Measurements from ENCODE around the gene SLC10A6.

The SLC10A6 gene

GRCh38 chr4:86847571-86847970, 1.6 kb downstream of the SLC10A6 start:
- Histone ChIP-seq H2AFZ (ENCODE audit: low read length) (no peak overlapping the region), H3K9me2 (replicated peaks; ENCODE audit: insufficient read depth, low read length) (no peaks in the 10 kb centered on the region), H3K27ac (ENCODE audit: low read length) (no peak overlapping the region), H3K36me3 (replicated peaks; ENCODE audit: insufficient read depth, low read length) (no peaks in the 10 kb centered on the region), H3K4me1 (ENCODE audit: low read length) (no peaks in the 10 kb centered on the region), H3K4me2 (ENCODE audit: low read depth, low read length) (no peak overlapping the region), H3K27me3 (replicated peaks; ENCODE audit: insufficient read depth, low read length) (no peaks in the 10 kb centered on the region), H3K79me2 (ENCODE audit: low read length) (no peaks in the 10 kb centered on the region), H3F3A (ENCODE audit: insufficient read depth, low read length) (no peaks in the 10 kb centered on the region), H3K4me3 (ENCODE audit: low read length) (no peak overlapping the region), H3K9me3 (replicated peaks; ENCODE audit: insufficient read depth, low read length) (no peaks in the 10 kb centered on the region), H3K9ac (ENCODE audit: low read length) (no peak overlapping the region), H4K20me1 (ENCODE audit: insufficient read depth, low read length) (no peaks in the 10 kb centered on the region)
- DNase-seq = no peak
- no peak for TF ChIP-seq EZH2 (optimal IDR thresholded peaks at IDR 0.05; ENCODE audit: low read depth, low read length)

DNA sequence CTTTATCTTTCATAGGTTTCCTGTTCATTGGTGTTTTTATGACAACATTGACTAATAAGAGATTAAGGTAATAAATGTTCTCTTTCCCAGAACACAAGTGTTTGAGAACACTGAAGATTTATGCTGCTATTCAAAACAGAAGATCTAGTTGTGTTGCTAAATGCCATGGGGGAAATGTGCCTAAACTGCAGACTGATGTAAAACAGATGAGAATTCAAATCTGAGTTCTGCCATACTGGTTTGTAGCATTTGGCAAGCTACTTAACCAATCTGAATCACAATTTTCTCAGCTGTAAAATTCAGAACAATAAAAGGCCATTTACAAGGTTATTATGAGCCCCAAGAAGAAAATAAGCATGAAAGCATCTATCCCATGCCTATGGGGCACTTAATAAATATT, 2.3 kb downstream of the SLC10A6 start:
- Histone ChIP-seq H3K4me3 (ENCODE audit: low read length) (no peak overlapping the region), H3K27ac (ENCODE audit: low read length) (no peak overlapping the region), H3K79me2 (ENCODE audit: low read length) (no peaks in the 10 kb centered on the region), H2AFZ (ENCODE audit: low read length) (no peak overlapping the region), H3K4me1 (ENCODE audit: low read length) (no peaks in the 10 kb centered on the region), H3K36me3 (replicated peaks; ENCODE audit: insufficient read depth, low read length) (no peaks in the 10 kb centered on the region), H3K4me2 (ENCODE audit: low read depth, low read length) (no peak overlapping the region), H3K9ac (ENCODE audit: low read length) (no peak overlapping the region), H4K20me1 (ENCODE audit: insufficient read depth, low read length) (no peaks in the 10 kb centered on the region), H3K9me3 (replicated peaks; ENCODE audit: insufficient read depth, low read length) (no peaks in the 10 kb centered on the region), H3K27me3 (replicated peaks; ENCODE audit: insufficient read depth, low read length) (no peaks in the 10 kb centered on the region), H3K9me2 (replicated peaks; ENCODE audit: insufficient read depth, low read length) (no peaks in the 10 kb centered on the region), H3F3A (ENCODE audit: insufficient read depth, low read length) (no peaks in the 10 kb centered on the region)
- TF ChIP-seq, protein P1, sequence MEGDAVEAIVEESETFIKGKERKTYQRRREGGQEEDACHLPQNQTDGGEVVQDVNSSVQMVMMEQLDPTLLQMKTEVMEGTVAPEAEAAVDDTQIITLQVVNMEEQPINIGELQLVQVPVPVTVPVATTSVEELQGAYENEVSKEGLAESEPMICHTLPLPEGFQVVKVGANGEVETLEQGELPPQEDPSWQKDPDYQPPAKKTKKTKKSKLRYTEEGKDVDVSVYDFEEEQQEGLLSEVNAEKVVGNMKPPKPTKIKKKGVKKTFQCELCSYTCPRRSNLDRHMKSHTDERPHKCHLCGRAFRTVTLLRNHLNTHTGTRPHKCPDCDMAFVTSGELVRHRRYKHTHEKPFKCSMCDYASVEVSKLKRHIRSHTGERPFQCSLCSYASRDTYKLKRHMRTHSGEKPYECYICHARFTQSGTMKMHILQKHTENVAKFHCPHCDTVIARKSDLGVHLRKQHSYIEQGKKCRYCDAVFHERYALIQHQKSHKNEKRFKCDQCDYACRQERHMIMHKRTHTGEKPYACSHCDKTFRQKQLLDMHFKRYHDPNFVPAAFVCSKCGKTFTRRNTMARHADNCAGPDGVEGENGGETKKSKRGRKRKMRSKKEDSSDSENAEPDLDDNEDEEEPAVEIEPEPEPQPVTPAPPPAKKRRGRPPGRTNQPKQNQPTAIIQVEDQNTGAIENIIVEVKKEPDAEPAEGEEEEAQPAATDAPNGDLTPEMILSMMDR (IDR thresholded peaks at IDR 0.05; ENCODE audit: low read length) = no peak
- TF ChIP-seq EZH2 (optimal IDR thresholded peaks at IDR 0.05; ENCODE audit: low read depth, low read length) (no peak), EZH2phosphoT487 (IDR thresholded peaks at IDR 0.05; ENCODE audit: low read length) (no peak)
- DNase-seq = no peak

GRCh38 chr4:86845593-86845992, 3.6 kb downstream of the SLC10A6 start:
- Histone ChIP-seq H3K9me2 (replicated peaks; ENCODE audit: insufficient read depth, low read length) (no peaks in the 10 kb centered on the region), H3K27ac (ENCODE audit: low read length) (no peak overlapping the region), H3K4me3 (ENCODE audit: low read length) (no peak overlapping the region), H3K9ac (ENCODE audit: low read length) (no peak overlapping the region), H3K27me3 (replicated peaks; ENCODE audit: insufficient read depth, low read length) (no peaks in the 10 kb centered on the region), H3K9me3 (replicated peaks; ENCODE audit: insufficient read depth, low read length) (no peaks in the 10 kb centered on the region), H3F3A (ENCODE audit: insufficient read depth, low read length) (no peaks in the 10 kb centered on the region), H3K36me3 (replicated peaks; ENCODE audit: insufficient read depth, low read length) (no peaks in the 10 kb centered on the region), H3K4me1 (ENCODE audit: low read length) (no peaks in the 10 kb centered on the region), H4K20me1 (ENCODE audit: insufficient read depth, low read length) (no peaks in the 10 kb centered on the region), H3K4me2 (ENCODE audit: low read depth, low read length) (no peak overlapping the region), H3K79me2 (ENCODE audit: low read length) (no peaks in the 10 kb centered on the region), H2AFZ (ENCODE audit: low read length) (no peak overlapping the region)
- TF ChIP-seq EZH2phosphoT487 (IDR thresholded peaks at IDR 0.05; ENCODE audit: low read length) (no peak), EZH2 (optimal IDR thresholded peaks at IDR 0.05; ENCODE audit: low read depth, low read length) (no peak)
- TF ChIP-seq, protein P1 (IDR thresholded peaks at IDR 0.05; ENCODE audit: low read length) = no peak
- DNase-seq = no peak

DNA sequence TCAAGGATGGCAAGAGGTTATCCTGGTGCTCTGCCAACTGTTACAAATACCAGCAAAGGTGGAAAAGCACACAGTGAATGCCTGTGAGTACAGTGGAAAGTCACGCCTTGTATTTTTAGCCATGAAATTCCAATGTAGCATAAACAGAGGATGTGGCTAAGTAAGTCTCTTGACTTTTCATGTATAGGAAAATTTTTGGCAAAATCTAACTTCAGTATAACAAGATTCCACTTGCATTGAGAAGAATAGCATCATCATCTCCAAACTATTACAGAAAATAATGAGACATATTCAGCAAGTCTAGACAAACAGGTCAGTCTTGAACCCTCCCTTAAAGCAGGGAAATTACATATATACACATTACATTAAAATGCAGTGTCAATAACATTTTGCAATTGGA, 7.9 kb downstream of the SLC10A6 start:
- Histone ChIP-seq H3K27me3 (replicated peaks; ENCODE audit: insufficient read depth, low read length) (no peaks in the 10 kb centered on the region), H4K20me1 (ENCODE audit: insufficient read depth, low read length) (no peaks in the 10 kb centered on the region), H3K4me1 (ENCODE audit: low read length) (no peaks in the 10 kb centered on the region), H3F3A (ENCODE audit: insufficient read depth, low read length) (no peaks in the 10 kb centered on the region), H3K27ac (ENCODE audit: low read length) (no peak overlapping the region), H3K9me3 (replicated peaks; ENCODE audit: insufficient read depth, low read length) (no peaks in the 10 kb centered on the region), H3K9ac (ENCODE audit: low read length) (no peak overlapping the region), H3K9me2 (replicated peaks; ENCODE audit: insufficient read depth, low read length) (no peaks in the 10 kb centered on the region), H3K4me3 (ENCODE audit: low read length) (no peak overlapping the region), H2AFZ (ENCODE audit: low read length) (no peak overlapping the region), H3K4me2 (ENCODE audit: low read depth, low read length) (no peak overlapping the region), H3K79me2 (ENCODE audit: low read length) (no peaks in the 10 kb centered on the region), H3K36me3 (replicated peaks; ENCODE audit: insufficient read depth, low read length) (no peaks in the 10 kb centered on the region)
- TF ChIP-seq EZH2phosphoT487 (IDR thresholded peaks at IDR 0.05; ENCODE audit: low read length) = no peak
- TF ChIP-seq EZH2 (optimal IDR thresholded peaks at IDR 0.05; ENCODE audit: low read depth, low read length) = no peak
- TF ChIP-seq, protein P1 (IDR thresholded peaks at IDR 0.05; ENCODE audit: low read length) = no peak
- no peak for DNase-seq
